ENCODE measurements around the gene GIMAP4. TPM values are rescaled to one million over a fixed set of nuclear protein-coding genes. Genes with fewer than 3 reads are reported as not detected.
"Not testable (repeated sequence)": the region's sequence is repeated elsewhere in the genome, so short reads cannot be mapped to it uniquely, and the experiment has no call there.

Gene GIMAP4
- total RNA-seq, 1 experiment from 2014 or later = not detected

DNA sequence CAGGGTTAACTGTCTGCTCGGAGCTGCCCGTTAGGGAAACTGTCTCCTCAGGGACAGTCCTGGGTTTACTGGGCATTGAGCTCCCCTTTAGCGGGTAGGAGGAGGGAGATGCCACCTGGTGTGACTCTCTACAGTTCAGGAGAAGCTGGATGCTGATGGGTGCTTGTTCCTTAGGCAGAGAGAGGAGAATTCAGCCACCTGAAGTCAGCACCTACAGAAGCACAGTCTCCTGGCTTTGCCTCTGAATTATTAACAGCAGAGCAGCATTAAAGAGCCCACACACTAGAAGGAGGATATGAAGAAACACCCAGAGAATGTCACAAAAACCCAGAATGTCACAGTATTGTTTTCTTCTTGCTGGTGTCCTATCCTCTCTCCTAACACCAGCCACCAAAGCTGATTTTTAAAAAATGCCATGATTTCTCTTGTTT lies 696 bp downstream of the GIMAP4 start:
- Histone ChIP-seq H3K27me3 (ENCODE audit: control insufficient read depth, insufficient read depth, low read length) (no peaks in the 10 kb centered on the region), H3K36me3 (replicated peaks; ENCODE audit: control insufficient read depth, insufficient read depth, low read length) (no peaks in the 10 kb centered on the region), H3K4me3 (ENCODE audit: insufficient read depth, low read depth, low read length) (no peak overlapping the region)
- DNase-seq = no peak

DNA sequence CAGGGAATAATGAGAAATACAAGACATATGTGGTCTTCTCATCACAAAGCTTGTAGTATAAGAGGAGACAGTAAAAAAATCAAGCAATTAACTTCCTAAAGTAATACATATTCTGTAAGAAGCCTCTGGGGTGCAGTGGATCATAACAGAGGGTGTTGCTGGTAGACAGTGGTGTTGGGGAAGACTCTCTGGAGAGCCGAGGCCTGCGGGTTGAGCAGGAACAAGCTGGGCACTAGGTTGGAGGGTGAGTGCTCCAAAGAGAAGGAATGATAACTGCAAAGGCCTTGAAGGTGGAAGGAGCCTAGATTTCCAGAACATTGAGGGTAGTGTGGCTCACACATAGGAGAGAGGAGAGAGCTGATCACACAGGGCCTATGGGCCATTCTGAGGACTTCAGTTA lies 1.5 kb downstream of the GIMAP4 start:
- H3K36me3 ChIP-seq (replicated peaks; ENCODE audit: control insufficient read depth, insufficient read depth, low read length) = no peaks in the 10 kb centered on the region
- no peak overlapping the region for H3K4me3 ChIP-seq (ENCODE audit: insufficient read depth, low read depth, low read length)
- H3K27me3 ChIP-seq (ENCODE audit: control insufficient read depth, insufficient read depth, low read length) = no peaks in the 10 kb centered on the region
- DNase-seq = no peak

DNA sequence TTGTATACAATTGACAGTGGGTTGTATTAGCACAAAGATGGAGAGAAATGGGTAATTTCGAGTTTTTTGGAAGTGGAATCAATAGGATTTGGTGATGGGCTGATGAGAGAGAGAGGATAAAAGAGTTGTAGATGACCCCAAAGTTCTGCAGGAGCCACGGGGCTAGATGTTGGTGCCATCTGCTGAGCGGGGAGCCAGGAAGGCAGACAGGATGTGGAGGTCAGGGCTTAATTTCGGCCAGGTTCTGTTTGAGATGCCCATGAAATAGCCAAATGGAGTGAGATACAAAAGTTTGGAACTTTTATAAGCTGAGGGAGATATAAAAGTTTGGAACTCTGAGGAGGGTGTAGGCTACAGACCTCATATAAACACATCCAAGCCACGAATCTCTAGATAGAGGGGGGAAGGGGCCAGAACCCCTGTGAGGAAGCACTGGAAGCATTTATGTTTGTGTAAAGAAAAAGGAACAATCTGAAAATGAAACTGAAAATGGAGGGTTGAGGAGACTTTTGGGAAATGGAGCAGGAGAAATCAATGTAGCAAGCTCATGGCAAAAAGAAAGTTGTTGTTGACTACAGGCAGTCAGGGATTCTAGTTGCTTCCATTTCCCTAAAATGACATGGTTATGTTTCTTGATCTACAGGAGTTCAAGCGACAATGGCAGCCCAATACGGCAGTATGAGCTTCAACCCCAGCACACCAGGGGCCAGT lies 2.2 kb downstream of the GIMAP4 start:
- DNase-seq = no peak
- H3K36me3 ChIP-seq (replicated peaks; ENCODE audit: control insufficient read depth, insufficient read depth, low read length) = no peaks in the 10 kb centered on the region
- H3K4me3 ChIP-seq (ENCODE audit: insufficient read depth, low read depth, low read length) = no peak overlapping the region
- H3K27me3 ChIP-seq (ENCODE audit: control insufficient read depth, insufficient read depth, low read length) = no peaks in the 10 kb centered on the region

DNA sequence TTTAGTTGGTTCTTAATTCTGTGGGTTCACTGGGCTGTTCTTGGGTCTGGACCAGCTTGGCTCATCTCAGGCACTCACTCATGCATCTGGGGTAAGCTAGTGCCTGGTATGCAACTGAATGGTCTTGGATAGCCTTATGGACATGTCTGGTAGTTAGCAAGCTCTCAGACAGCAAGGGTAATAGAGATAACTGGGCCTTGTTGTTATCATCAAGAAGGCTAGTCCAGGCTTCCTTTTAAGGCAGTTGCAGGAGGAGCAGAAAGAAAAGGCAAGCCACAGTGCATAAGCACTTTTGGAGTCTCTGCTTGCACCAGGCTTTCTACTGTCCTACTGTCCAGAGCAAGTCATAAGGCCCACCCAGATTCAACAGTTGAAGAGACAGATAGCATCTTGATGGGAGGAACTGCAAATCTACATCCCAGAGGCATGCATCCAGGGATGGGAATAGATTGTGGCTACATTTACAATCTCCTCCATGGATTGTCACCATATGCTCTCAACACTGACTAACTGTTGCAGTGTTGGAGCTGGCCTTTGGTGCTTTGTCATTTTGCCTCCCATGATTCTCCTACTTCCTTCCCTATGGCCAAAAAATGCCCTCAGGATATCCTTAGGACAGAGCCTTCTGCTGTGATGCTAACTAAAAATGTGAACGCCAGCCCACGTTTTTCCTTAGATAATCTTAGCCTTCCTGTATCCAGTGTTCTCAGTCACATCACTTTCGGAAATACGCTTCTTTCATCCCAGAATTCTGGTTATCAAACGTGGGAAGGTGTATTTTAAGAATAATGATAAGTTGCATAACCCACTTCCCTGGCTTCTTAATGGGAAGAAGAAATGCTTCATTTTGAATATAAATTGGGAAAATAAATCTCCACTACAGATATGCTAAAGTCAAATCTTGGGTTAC lies 3.6 kb downstream of the GIMAP4 start:
- Histone ChIP-seq H3K27me3 (ENCODE audit: control insufficient read depth, insufficient read depth, low read length) (no peaks in the 10 kb centered on the region), H3K36me3 (replicated peaks; ENCODE audit: control insufficient read depth, insufficient read depth, low read length) (no peaks in the 10 kb centered on the region), H3K4me3 (ENCODE audit: insufficient read depth, low read depth, low read length) (no peak overlapping the region)
- no peak for DNase-seq

DNA sequence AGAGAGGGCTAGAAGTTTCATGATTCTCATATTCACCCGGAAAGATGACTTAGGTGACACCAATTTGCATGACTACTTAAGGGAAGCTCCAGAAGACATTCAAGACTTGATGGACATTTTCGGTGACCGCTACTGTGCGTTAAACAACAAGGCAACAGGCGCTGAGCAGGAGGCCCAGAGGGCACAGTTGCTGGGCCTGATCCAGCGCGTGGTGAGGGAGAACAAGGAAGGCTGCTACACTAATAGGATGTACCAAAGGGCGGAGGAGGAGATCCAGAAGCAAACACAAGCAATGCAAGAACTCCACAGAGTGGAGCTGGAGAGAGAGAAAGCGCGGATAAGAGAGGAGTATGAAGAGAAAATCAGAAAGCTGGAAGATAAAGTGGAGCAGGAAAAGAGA lies 5.3 kb downstream of the GIMAP4 start:
- Histone ChIP-seq H3K36me3 (replicated peaks; ENCODE audit: control insufficient read depth, insufficient read depth, low read length) (no peaks in the 10 kb centered on the region), H3K27me3 (ENCODE audit: control insufficient read depth, insufficient read depth, low read length) (no peaks in the 10 kb centered on the region), H3K4me3 (ENCODE audit: insufficient read depth, low read depth, low read length) (no peak overlapping the region)
- no peak for DNase-seq

DNA sequence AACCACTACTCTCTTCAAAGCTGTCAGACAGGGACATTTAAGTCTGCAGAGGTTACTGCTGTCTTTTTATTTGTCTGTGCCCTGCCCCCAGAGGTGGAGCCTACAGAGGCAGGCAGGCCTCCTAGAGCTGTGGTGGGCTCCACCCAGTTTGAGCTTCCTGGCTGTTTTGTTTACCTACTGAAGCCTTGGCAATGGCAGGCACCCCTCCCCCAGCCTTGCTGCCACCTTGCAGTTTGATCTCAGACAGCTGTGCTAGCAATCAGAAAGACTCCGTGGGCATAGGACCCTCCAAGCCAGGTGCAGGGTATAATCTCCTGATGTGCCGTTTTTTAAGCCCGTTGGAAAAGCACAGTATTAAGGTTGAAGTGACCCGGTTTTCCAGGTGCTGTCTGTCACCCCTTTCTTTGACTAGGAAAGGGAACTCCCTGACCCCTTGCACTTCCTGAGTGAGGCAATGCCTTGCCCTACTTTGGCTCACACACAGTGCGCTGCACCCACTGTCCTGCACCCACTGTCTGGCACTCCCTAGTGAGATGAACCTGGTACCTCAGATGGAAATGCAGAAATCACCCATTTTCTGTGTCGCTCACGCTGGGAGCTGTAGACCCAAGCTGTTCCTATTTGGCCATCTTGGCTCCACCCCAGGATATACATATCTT lies 12.9 kb downstream of the GIMAP4 start:
- not testable (repeated sequence) for H3K4me3 ChIP-seq (ENCODE audit: insufficient read depth, low read depth, low read length); H3K36me3 ChIP-seq (replicated peaks; ENCODE audit: control insufficient read depth, insufficient read depth, low read length); H3K27me3 ChIP-seq (ENCODE audit: control insufficient read depth, insufficient read depth, low read length); DNase-seq

DNA sequence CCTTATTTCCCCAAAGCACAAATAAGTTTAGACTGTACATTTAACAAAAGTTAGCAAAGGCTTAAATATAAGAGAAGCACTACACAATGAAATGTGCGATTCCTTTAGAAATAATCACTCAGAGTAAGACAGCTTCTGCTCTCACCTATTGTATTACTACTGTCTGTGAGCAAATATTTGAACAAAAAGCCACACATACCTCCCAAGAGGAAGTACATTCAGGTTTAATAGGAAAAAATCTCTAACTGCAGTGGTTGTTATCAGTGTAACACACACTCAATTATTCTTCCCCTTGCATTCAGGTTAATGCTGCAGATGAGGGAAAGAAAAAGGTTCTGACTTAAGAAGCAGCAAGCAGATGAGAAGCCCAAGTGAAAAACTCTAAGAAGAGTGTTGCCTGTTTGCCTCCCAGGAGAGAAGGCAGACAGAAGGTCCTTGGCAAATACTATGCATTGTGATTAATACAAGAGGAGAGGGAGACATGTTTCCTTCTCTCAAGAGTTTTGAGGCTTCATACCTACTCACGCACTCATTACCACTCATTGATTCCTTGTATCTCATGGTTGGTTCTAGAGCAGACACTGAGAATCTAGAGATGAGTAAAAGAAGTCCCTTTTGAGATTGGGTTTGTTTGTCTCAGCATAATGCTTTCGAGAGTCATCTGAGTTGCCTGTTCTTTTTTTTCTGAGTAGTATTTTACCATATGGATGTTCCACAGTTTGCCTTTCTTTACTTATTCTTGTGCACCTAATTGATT lies 13.6 kb downstream of the GIMAP4 start:
- H3K4me3 ChIP-seq (ENCODE audit: insufficient read depth, low read depth, low read length) = no peak overlapping the region
- no peaks in the 10 kb centered on the region for H3K36me3 ChIP-seq (replicated peaks; ENCODE audit: control insufficient read depth, insufficient read depth, low read length)
- DNase-seq = no peak
- peaks cover 2% of the 10 kb centered on the region; the same call in 1 of the 2 replicates for H3K27me3 ChIP-seq (ENCODE audit: control insufficient read depth, insufficient read depth, low read length)

DNA sequence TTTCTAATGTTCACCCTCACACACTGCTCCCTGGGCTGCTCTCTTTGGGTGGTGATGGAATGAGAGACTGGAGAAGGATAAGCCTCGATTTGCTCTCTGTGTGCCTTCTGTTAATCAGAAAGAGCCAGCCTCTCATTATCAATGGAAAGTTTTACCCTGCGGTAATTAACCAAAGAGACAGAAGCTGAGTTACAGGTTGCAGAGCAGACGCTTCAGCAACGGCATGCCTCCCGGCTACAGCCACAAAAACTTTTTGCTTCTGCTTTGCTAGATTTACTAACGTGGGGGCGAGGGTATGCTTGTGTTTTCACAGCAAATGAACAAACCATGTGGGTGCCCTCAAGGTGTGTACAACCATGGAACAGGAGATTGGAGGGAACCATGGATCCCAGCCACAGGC lies 18.0 kb downstream of the GIMAP4 start:
- no peak for DNase-seq
- Histone ChIP-seq H3K36me3 (replicated peaks; ENCODE audit: control insufficient read depth, insufficient read depth, low read length) (no peaks in the 10 kb centered on the region), H3K27me3 (ENCODE audit: control insufficient read depth, insufficient read depth, low read length) (peaks cover 2% of the 10 kb centered on the region; the same call in 1 of the 2 replicates), H3K4me3 (ENCODE audit: insufficient read depth, low read depth, low read length) (no peak overlapping the region)

DNA sequence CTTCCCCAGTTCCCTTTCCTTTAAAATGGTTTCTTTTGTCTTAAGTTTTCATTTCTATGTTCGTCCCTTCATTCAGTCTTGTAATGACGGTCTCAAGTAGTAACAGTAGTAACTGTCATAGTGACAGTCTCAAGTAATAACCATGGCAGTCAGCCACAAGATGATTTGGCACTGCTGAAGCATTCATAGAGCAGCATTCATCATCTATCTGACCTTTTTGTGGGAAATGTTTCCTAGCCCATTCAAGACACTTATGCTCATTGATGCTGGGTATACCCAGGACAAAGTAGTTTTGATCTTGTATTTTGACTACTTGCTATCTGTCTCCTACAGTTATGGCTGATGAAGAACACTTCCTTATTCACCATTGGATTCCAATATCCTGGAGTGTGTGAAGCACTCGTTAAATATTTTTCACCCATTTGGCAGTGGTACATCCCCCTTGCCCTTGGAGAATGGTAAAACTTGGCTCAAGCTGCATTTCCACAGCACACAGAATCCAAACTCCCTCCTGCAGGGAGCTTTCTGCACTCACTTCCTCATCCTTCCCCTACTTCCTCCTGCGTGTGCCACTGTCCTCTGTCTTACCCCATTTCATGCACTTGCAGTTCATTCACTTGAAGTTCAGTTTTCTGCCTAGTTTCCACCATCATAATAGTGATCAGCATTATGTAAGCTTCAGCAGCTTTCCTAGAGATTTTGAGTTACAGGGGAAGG lies 19.0 kb downstream of the GIMAP4 start:
- no peaks in the 10 kb centered on the region for H3K36me3 ChIP-seq (replicated peaks; ENCODE audit: control insufficient read depth, insufficient read depth, low read length)
- H3K27me3 ChIP-seq (ENCODE audit: control insufficient read depth, insufficient read depth, low read length) = peaks cover 2% of the 10 kb centered on the region; the same call in 1 of the 2 replicates
- no peak for DNase-seq
- no peak overlapping the region for H3K4me3 ChIP-seq (ENCODE audit: insufficient read depth, low read depth, low read length)

DNA sequence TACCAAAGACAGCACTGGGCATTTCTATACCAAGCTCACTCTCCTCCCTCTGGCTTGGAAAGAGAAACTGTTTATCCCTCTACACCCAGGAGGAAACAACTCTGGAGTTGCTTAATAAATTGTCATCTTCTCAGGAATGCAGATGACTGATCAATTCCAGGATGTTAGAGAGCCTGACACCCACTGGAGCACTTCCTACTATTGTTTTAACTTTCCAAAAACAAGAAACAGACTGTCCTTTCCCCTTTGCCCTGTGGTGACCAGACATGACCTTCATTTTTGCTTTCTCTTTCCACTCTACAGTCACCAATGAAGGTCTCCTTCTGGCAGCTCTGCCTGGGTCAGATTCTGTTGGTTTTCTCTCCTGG lies 19.6 kb downstream of the GIMAP4 start:
- Histone ChIP-seq H3K36me3 (replicated peaks; ENCODE audit: control insufficient read depth, insufficient read depth, low read length) (no peaks in the 10 kb centered on the region), H3K27me3 (ENCODE audit: control insufficient read depth, insufficient read depth, low read length) (peaks cover 2% of the 10 kb centered on the region; the same call in 1 of the 2 replicates), H3K4me3 (ENCODE audit: insufficient read depth, low read depth, low read length) (no peak overlapping the region)
- no peak for DNase-seq

DNA sequence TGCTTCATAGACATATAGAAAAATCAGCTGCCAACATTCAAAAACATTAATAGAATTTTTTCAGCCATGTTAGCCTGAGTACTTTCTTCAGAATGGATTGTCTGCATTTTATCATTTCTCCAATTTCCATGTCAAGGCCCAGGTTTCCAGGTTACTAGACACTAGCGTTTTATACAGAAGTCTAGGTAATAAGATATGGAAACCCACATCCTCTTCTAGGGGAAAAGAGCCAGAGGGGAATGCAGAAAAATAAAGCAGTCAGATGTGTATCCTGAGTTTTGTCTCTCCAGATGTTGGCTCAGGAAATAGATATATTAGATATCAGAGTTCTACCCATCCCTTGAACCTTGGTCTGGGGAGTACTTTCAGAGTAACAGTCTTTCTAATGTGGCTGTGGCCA lies 20.4 kb downstream of the GIMAP4 start:
- DNase-seq = no peak
- H3K27me3 ChIP-seq (ENCODE audit: control insufficient read depth, insufficient read depth, low read length) = peaks cover 2% of the 10 kb centered on the region; the same call in 1 of the 2 replicates
- H3K36me3 ChIP-seq (replicated peaks; ENCODE audit: control insufficient read depth, insufficient read depth, low read length) = no peaks in the 10 kb centered on the region
- no peak overlapping the region for H3K4me3 ChIP-seq (ENCODE audit: insufficient read depth, low read depth, low read length)

DNA sequence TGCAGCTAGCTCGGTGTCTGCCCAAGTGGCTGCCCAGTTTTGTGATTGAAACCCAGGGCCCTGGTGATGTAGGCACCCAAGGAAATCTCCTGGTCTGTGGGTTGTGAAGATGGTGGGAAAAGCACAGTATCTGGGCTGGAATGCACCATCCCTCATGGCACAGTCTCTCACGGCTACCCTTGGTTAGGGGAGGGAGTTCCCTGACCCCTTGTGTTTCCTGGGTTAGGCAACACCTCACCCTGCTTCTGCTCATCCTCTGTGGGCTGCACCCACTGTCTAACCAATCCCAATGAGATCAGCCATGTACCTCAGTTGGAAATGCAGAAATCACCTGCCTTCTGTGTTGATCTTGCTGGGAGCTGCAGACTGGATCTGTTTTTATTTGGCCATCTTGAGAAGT lies 27.6 kb downstream of the GIMAP4 start:
- Histone ChIP-seq H3K36me3 (replicated peaks; ENCODE audit: control insufficient read depth, insufficient read depth, low read length) (no peaks in the 10 kb centered on the region), H3K4me3 (ENCODE audit: insufficient read depth, low read depth, low read length) (no peak overlapping the region), H3K27me3 (ENCODE audit: control insufficient read depth, insufficient read depth, low read length) (no peaks in the 10 kb centered on the region)
- no peak for DNase-seq

DNA sequence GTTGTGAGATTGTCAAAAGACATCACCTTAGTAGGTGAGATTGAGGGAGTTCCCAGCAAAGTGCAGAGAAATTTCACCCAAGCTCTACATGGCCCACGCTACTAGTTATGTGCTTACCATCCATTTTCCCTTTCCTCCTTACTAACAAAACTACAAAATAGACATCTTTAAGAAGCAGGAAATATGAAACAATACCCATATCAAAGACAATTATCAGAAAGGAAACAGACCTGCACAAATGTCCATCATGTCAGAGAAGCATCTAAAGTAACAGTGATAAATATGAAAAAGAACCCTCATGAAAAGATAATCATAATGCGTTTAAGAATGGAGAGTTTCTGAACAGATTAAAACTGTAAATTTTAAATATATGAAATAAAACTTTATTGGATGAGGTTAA lies 28.2 kb downstream of the GIMAP4 start:
- Histone ChIP-seq H3K27me3 (ENCODE audit: control insufficient read depth, insufficient read depth, low read length) (no peaks in the 10 kb centered on the region), H3K4me3 (ENCODE audit: insufficient read depth, low read depth, low read length) (no peak overlapping the region), H3K36me3 (replicated peaks; ENCODE audit: control insufficient read depth, insufficient read depth, low read length) (no peaks in the 10 kb centered on the region)
- DNase-seq = no peak

DNA sequence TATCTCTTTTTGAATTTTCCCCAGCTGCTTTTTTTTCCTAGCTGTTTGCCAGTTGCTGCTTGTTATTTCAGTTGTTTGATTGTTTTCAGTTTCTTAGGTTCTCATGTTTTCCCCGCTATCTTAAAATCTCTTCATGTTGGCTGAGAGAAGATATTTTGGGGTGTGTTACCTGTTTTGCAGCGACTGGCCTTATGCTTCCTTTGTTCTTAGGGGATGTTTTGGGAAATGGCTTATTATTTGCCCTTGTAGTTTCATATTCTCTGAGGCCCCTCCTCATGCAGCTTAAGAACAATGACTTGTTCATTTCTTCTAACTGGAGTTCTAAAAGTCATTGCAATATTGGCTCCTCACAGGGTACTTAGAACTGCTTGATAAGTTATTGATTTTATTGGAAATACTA lies 36.4 kb downstream of the GIMAP4 start:
- not testable (repeated sequence) for DNase-seq; H3K36me3 ChIP-seq (replicated peaks; ENCODE audit: control insufficient read depth, insufficient read depth, low read length); H3K4me3 ChIP-seq (ENCODE audit: insufficient read depth, low read depth, low read length); H3K27me3 ChIP-seq (ENCODE audit: control insufficient read depth, insufficient read depth, low read length)

Data from H7 (cell line).